ENCODE data around the gene CADM1. TPM values are rescaled to one million over a fixed set of nuclear protein-coding genes. Genes with fewer than 3 reads are reported as not detected.

The CADM1 gene
- total RNA-seq, 6 experiments from 2014 or later: 21.1 to 56.7 (median 30.6) TPM

GRCh38 chr11:115141231-115142114, 362.7 kb downstream of the CADM1 start:
- ATAC-seq: no peak
- TF ChIP-seq CTCF (IDR thresholded peaks at IDR 0.05): no peak
- no peak for TF ChIP-seq POLR2A (IDR thresholded peaks at IDR 0.05)
- Histone ChIP-seq H3K36me3 (no peaks in the 10 kb centered on the region), H3K9me3 (no peaks in the 10 kb centered on the region), H3K27me3 (no peaks in the 10 kb centered on the region), H3K4me1 (no peaks in the 10 kb centered on the region), H3K4me3 (no peak overlapping the region), H3K27ac (no peak overlapping the region)
- intact Hi-C loops (cut with DNase I): no loop called here
- WGBS (ENCODE audit: insufficient coverage, low coverage, low lambda C conversion rate, missing lambda C conversion rate): 66% methylated on average over 8 of the region's 13 CpGs
- no peak for DNase-seq

- intact Hi-C loops (cut with DNase I): no loop called here
- Histone ChIP-seq H3K27ac (no peak overlapping the region), H3K9me3 (no peaks in the 10 kb centered on the region), H3K27me3 (no peaks in the 10 kb centered on the region), H3K4me3 (no peak overlapping the region), H3K4me1 (no peaks in the 10 kb centered on the region), H3K36me3 (no peaks in the 10 kb centered on the region)
- no CpG with 5 or more reads among the region's 3 CpGs for WGBS (ENCODE audit: insufficient coverage, low coverage, low lambda C conversion rate, missing lambda C conversion rate)
- ATAC-seq: no peak
- no peak for TF ChIP-seq POLR2A (IDR thresholded peaks at IDR 0.05)
- no peak for TF ChIP-seq CTCF (IDR thresholded peaks at IDR 0.05)
- DNase-seq: no peak
These were observed 368.3 kb downstream of the CADM1 start for GRCh38 chr11:115135936-115136335.

GRCh38 chr11:115134926-115135325, 369.3 kb downstream of the CADM1 start:
- H3K4me3 ChIP-seq: no peak overlapping the region
- DNase-seq: no peak
- H3K4me1 ChIP-seq: no peaks in the 10 kb centered on the region
- intact Hi-C loops (cut with DNase I): no loop called here
- H3K27me3 ChIP-seq: no peaks in the 10 kb centered on the region
- H3K27ac ChIP-seq: no peak overlapping the region
- no peak for TF ChIP-seq CTCF (IDR thresholded peaks at IDR 0.05)
- H3K36me3 ChIP-seq: no peaks in the 10 kb centered on the region
- H3K9me3 ChIP-seq: no peaks in the 10 kb centered on the region
- ATAC-seq: no peak
- 60% methylated on average over 5 of the region's 11 CpGs for WGBS (ENCODE audit: insufficient coverage, low coverage, low lambda C conversion rate, missing lambda C conversion rate)

- intact Hi-C loops (cut with DNase I): no loop called here
- TF ChIP-seq CTCF (IDR thresholded peaks at IDR 0.05) (no peak), POLR2A (IDR thresholded peaks at IDR 0.05) (no peak)
- DNase-seq: no peak
These were observed 370.6 kb downstream of the CADM1 start for GRCh38 chr11:115133475-115134209.

More at GRCh38 chr11:115133475-115134209, 370.6 kb downstream of the CADM1 start:
- no peaks in the 10 kb centered on the region for H3K4me1 ChIP-seq
- H3K4me3 ChIP-seq: no peak overlapping the region
- H3K9me3 ChIP-seq: no peaks in the 10 kb centered on the region
- H3K27ac ChIP-seq: no peak overlapping the region
- WGBS (ENCODE audit: insufficient coverage, low coverage, low lambda C conversion rate, missing lambda C conversion rate): 63% methylated on average over 5 of the region's 5 CpGs
- no peak for ATAC-seq
- no peaks in the 10 kb centered on the region for H3K36me3 ChIP-seq
- H3K27me3 ChIP-seq: no peaks in the 10 kb centered on the region

Measured in right lobe of liver (tissue), 6 donors.